PC-3 (cell line): ENCODE results near the gene NEO1.

Source experiments
- CTCF ChIP-seq: fragments of 300-600 bp; sonication (generic); conservative IDR thresholded peaks from 2 replicates; pipeline ENCODE4 v1.5.1; 2017; ENCODE audit warnings: antibody characterized with exemption, low read depth, mild to moderate bottlenecking, low read length
- EZH2phosphoT487 ChIP-seq: fragments of 300-600 bp; sonication (generic); IDR thresholded peaks from 2 replicates; pipeline ENCODE4 v1.6.1; 2018; ENCODE audit warnings: mild to moderate bottlenecking, antibody characterized with exemption, low read length, borderline replicate concordance

DNA sequence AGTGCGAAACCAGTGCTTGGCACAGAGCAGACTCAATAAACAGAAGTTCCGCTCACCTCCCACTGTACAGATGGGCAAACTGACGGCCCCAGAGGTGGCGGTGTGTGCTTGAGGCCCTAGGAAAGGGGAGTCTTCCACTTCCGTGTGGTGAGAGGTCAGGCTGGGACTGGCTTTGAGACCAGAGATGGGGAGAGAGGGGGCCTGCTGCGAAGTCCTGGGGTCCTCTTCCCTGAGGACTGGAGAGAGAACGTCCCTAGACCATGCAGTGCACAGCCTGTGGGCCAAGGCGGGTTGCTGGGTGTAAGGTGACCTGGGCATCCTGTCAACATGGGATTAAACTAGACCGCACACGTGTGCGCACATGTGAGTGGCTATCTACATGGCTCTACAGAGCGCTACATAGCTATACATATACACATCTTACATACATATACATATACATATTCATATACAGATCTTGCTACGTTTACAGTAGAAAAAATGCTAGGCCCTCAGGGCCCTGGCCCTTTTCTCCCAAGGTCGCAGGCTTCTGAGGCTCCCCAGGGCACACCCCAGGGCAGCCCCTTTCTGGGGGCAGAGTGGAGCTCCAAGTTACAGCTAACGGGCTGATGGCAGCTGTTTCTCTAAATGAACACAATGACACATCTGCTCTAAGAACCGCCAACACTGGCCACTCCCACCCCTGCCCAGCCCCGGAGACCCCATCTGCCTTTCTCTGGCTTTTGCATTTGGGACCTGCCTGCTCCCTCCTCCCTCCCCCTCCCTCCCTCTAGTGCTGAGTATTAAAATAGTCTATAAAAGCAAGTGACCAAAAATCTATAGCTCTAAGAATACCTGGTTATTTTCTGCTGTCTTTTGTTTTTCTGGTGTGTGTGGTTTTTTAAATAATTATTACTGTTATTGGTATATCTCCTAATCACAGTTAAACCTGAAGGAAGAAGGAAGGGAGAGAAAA lies 269.5 kb downstream of the NEO1 start:
- TF ChIP-seq CTCF (no peak), EZH2phosphoT487 (no peak)
